SK-N-SH treated with all-trans-retinoic acid at 6 μM for 48 hours (cell line): ENCODE data around the gene GGT1.
"Not testable (repeated sequence)": the region's sequence is repeated elsewhere in the genome, so short reads cannot be mapped to it uniquely, and the experiment has no call there.

ENCODE experiments used
- ARNTL ChIP-seq: fragments of 450-650 bp; formaldehyde crosslinking; IDR thresholded peaks from 2 replicates; pipeline ENCODE4 v1.5.0; 2020; ENCODE audit warnings: low read depth, mild to moderate bottlenecking, moderate library complexity, borderline replicate concordance
- CSDC2 ChIP-seq: fragments of 250-450 bp; sonication (Bioruptor Pico); IDR thresholded peaks from 2 replicates; pipeline ENCODE4 v1.5.0; 2020; ENCODE audit warnings: mild to moderate bottlenecking, moderate library complexity
- PATZ1 ChIP-seq: fragments of 250-450 bp; sonication (Bioruptor Pico); IDR thresholded peaks from 2 replicates; pipeline ENCODE4 v1.8.0; 2020; ENCODE audit warnings: mild to moderate bottlenecking, moderate library complexity, borderline replicate concordance
- ZC3H10 ChIP-seq: fragments of 250-450 bp; sonication (Bioruptor Pico); IDR thresholded peaks from 2 replicates; pipeline ENCODE4 v1.5.1; 2021; ENCODE audit warnings: mild to moderate bottlenecking, moderate library complexity
- ZFP3 ChIP-seq: fragments of 250-450 bp; sonication (Bioruptor Pico); IDR thresholded peaks from 2 replicates; pipeline ENCODE4 v1.5.0; 2020; ENCODE audit warnings: mild to moderate bottlenecking, moderate library complexity
- ZNF8 ChIP-seq: fragments of 450-650 bp; formaldehyde crosslinking; IDR thresholded peaks from 2 replicates; pipeline ENCODE4 v1.5.0; 2020; ENCODE audit warnings: mild to moderate bottlenecking, moderate library complexity
- TF ChIP-seq, protein P1 (sequence below): fragments of 250-450 bp; sonication (Bioruptor Pico); IDR thresholded peaks from 2 replicates; pipeline ENCODE4 v1.5.0; 2020; ENCODE audit warnings: mild to moderate bottlenecking, moderate library complexity
- TF ChIP-seq, protein P2 (sequence below): fragments of 250-450 bp; sonication (Bioruptor Pico); IDR thresholded peaks from 2 replicates; pipeline ENCODE4 v1.5.1; 2020; ENCODE audit warnings: low read depth, mild to moderate bottlenecking, moderate library complexity

DNA sequence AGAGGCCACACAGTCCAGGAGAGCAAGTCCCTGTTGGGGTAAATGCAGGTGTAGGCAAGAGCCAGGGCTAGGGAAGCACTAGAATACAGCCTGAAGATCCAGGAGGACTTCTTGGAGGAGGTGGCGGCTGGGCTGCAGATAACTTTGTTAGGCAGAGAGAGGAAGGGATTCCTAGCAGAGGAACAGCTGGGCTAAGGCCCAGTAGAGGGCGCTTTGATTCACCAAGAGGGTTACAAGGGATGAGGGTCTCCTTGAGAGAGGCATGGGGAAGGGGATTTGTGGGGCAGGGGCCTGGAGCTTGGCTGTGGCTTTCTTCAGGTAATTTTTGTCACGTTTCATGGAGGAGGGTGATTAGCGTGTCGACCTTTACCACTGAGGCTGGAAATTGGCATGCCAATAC, 18.3 kb downstream of the GGT1 start:
- TF ChIP-seq, protein P1, sequence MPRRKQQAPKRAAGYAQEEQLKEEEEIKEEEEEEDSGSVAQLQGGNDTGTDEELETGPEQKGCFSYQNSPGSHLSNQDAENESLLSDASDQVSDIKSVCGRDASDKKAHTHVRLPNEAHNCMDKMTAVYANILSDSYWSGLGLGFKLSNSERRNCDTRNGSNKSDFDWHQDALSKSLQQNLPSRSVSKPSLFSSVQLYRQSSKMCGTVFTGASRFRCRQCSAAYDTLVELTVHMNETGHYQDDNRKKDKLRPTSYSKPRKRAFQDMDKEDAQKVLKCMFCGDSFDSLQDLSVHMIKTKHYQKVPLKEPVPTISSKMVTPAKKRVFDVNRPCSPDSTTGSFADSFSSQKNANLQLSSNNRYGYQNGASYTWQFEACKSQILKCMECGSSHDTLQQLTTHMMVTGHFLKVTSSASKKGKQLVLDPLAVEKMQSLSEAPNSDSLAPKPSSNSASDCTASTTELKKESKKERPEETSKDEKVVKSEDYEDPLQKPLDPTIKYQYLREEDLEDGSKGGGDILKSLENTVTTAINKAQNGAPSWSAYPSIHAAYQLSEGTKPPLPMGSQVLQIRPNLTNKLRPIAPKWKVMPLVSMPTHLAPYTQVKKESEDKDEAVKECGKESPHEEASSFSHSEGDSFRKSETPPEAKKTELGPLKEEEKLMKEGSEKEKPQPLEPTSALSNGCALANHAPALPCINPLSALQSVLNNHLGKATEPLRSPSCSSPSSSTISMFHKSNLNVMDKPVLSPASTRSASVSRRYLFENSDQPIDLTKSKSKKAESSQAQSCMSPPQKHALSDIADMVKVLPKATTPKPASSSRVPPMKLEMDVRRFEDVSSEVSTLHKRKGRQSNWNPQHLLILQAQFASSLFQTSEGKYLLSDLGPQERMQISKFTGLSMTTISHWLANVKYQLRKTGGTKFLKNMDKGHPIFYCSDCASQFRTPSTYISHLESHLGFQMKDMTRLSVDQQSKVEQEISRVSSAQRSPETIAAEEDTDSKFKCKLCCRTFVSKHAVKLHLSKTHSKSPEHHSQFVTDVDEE (CRISPR knock-in tag) = not testable (repeated sequence)
- not testable (repeated sequence) for TF ChIP-seq ZC3H10; ZNF8 (CRISPR knock-in tag); CSDC2 (CRISPR knock-in tag); ARNTL (CRISPR knock-in tag); ZFP3 (CRISPR knock-in tag); PATZ1 (CRISPR knock-in tag)
- TF ChIP-seq, protein P2, sequence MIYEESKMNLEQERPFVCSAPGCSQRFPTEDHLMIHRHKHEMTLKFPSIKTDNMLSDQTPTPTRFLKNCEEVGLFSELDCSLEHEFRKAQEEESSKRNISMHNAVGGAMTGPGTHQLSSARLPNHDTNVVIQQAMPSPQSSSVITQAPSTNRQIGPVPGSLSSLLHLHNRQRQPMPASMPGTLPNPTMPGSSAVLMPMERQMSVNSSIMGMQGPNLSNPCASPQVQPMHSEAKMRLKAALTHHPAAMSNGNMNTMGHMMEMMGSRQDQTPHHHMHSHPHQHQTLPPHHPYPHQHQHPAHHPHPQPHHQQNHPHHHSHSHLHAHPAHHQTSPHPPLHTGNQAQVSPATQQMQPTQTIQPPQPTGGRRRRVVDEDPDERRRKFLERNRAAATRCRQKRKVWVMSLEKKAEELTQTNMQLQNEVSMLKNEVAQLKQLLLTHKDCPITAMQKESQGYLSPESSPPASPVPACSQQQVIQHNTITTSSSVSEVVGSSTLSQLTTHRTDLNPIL (CRISPR knock-in tag) = not testable (repeated sequence)
